Endothelial cell of umbilical vein (primary cell): ENCODE results near the gene SCAMP4.

Experiments used
- CTCF ChIP-seq, 2 donors: IDR thresholded peaks; 1 replicate in 1 of 2; 2 replicates in 1 of 2; pipeline ENCODE4 v1.5.1; 2011; ENCODE audit warnings: low read length in 2 of 2, mild to moderate bottlenecking in 2 of 2, moderate library complexity in 2 of 2, control low read depth in 1 of 2, inconsistent platforms in 1 of 2, low read depth in 1 of 2; ENCODE audit not compliant: insufficient read depth in 1 of 2; ENCODE audit errors: extremely low read depth in 1 of 2
- EZH2 ChIP-seq: IDR thresholded peaks from 2 replicates; pipeline ENCODE4 v1.6.1; 2012; ENCODE audit warnings: borderline replicate concordance, low read depth, mild to moderate bottlenecking, moderate library complexity, low read length, inconsistent platforms; ENCODE audit not compliant: severe bottlenecking
- FOS ChIP-seq: IDR thresholded peaks from 2 replicates; pipeline ENCODE4 v1.6.1; 2011; ENCODE audit warnings: mild to moderate bottlenecking, low read length, moderate library complexity, borderline replicate concordance; ENCODE audit not compliant: insufficient read depth
- MAX ChIP-seq: IDR thresholded peaks from 2 replicates; pipeline ENCODE4 v1.6.1; 2011; ENCODE audit not compliant: insufficient read depth, insufficient read length
- MYC ChIP-seq: IDR thresholded peaks from one replicate; pipeline ENCODE4 v1.6.1; 2011; ENCODE audit warnings: mild to moderate bottlenecking, low read depth, low read length
- POLR2A ChIP-seq: IDR thresholded peaks from 2 replicates; pipeline ENCODE4 v1.6.1; 2012; ENCODE audit warnings: low read depth, mild to moderate bottlenecking, control low read depth, low read length
- POLR2AphosphoS5 ChIP-seq: IDR thresholded peaks from 2 replicates; pipeline ENCODE4 v1.6.1; 2012; ENCODE audit warnings: low read depth, mild to moderate bottlenecking, control low read depth, low read length, moderate library complexity; ENCODE audit not compliant: insufficient read depth

- TF ChIP-seq CTCF (IDR thresholded peaks at IDR 0.05; ENCODE audit: extremely low read depth in 1 of 2, insufficient read depth in 1 of 2, low read depth in 1 of 2, low read length in 2 of 2) (no peak), FOS (no peak), EZH2 (no peak), POLR2A (no peak), MAX (no peak), MYC (no peak), POLR2AphosphoS5 (no peak)
Measured at GRCh38 chr19:1910177-1910576, 5.0 kb downstream of the SCAMP4 start.
